Ureter (tissue), 1 donor: Measurements from ENCODE around the gene MAPK1. TPM values are rescaled to one million over a fixed set of nuclear protein-coding genes. Genes with fewer than 3 reads are reported as not detected.
"Not testable (repeated sequence)": the region's sequence is repeated elsewhere in the genome, so short reads cannot be mapped to it uniquely, and the experiment has no call there.

Experiments used
- DNase-seq: peaks from one replicate; pipeline ENCODE4 v3.0.0-alpha.2; 2020; ENCODE audit warnings: low spot score
- total RNA-seq: library from RNA; stranded (reverse); gene quantifications from one replicate; pipeline ENCODE4 v1.2.4, GENCODE V29; 2023
- donor health status: DM: yes; HTN: yes; CAD: no.

Gene MAPK1
- total RNA-seq, 1 donor from 2014 or later: 136 TPM

DNA sequence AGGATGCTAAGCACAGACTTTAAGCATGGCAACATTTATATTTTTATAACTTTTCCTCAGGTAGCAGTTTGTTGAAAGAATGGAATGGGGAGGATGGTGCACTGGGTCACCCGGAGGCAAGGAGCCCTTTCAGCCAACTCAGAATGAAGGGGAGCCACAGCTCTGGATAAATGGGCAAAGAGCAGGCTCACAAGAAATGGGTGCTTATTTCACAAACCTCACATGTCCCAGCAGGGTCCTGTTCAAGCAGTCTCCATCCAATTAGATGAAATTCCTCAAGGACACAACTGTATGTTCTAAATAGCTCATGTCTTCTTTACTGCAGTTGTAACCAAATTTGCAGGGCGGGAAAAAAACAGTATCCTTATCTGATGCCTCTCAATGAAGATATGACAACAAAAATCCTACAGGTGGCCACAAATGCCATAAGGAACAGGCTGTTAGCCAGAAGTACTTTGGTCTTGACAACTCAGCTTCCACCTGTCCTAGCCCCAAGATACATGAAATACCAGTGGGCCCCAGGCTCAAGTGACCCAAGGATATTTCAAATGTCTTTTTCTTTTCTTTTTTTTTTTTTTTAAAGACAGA is 48.2 kb downstream of the MAPK1 start:
- no peak for DNase-seq

DNA sequence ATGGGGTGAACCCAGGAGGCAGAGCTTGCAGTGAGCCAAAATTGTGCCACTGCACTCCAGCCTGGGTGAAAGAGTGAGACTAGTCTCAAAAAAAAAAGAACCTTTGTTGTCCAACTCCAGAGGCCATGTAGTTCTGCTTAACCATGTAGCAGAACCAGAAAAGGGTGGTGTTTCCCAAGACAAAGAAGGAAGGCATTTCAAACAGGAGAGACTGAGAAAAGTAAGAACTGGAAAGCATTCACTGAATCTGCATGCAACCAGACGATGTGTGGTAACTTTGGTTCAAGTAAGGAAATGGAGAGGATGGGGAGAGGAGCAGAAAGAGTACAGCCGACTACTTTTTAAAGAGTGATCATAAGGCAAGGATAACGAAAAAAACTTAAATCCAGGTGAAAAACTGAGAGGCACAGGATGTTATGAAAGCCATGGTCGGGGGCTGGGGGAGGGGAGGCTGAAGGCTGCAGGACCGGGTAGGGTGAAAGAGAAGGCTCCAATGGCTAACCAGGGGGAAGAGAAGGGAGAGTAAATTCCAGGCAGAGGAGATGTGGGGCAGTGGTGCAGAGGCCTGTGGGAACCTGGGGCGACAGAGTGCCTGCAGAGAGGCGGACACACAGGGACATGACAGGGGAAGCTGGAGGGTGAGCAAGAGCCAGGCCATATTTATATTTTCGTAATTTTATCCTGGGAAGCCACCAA is 48.8 kb downstream of the MAPK1 start:
- DNase-seq: no peak

DNA sequence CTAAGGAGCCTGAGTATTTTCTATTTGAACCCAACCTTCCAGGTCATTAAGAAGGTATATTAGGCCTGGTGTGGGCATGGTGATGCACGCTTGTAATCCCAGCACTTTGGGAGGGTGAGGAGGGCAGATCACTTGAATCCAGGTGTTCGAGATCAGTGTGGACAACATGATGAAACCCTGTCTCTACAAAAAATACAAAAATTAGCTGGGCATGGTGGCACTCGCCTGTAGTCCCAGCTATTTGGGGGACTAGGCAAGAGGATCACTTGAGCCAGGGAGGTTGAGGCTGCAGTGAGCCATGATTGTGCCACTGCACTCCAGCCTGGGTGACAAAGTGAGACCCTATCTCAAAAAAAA is 50.0 kb downstream of the MAPK1 start:
- DNase-seq: not testable (repeated sequence)

DNA sequence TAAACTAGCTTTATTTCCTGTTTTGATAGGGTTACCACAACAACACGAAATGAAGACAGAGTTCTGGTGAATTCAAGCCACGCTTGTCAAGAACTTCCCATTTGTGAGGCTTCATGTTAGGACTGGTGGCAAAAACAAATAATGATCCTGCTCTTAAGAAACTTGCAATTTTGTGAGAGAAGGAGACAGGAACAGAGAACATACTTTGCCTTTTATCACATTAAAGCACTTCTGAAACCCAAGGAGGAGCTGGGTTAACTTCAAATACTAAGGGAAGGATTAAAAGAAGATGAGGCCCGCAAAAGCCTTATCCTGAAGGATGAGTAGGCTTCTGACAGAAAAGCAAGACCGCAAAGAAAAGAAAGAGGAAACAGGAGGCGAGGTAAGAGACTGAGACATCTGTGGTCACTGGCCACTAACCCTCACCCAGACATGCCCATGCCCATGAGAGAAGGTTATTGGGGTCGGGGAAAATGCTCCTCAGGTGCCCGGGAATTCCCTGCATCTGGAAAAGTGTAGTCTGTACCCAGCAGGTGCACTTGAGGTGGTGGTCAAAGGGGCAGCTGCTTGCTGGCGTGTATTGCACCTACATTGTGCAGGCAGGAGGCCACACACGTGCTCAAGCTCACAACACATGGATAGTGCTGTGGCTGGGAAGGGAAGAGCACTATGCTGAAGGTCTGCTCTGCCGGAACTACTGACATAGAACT is 50.5 kb downstream of the MAPK1 start:
- DNase-seq: no peak

GRCh38 chr22:21816472-21816786 is 51.0 kb downstream of the MAPK1 start:
- no peak for DNase-seq

DNA sequence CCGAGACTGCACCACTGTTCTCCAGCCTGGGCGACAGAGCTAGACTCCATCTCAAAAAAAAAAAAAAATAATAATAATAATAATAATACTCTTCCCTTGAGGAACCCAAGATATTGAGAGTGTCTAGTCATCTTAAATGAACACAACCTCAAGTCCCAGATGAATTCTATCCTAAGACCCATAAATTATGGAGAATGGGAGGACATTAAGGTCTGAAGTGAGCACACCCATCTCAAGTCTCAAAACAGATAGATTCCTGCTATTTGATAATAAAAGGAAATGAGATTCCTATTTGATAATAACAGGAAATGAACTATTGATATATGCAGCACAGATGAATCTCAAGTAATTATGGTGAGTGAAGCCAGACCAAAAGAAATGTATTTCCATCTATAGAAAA is 51.5 kb downstream of the MAPK1 start:
- no peak for DNase-seq

- no peak for DNase-seq
Observed at GRCh38 chr22:21815357-21815756, 52.1 kb downstream of the MAPK1 start.

- DNase-seq: no peak
Observed at GRCh38 chr22:21811982-21812381, 55.5 kb downstream of the MAPK1 start.

DNA sequence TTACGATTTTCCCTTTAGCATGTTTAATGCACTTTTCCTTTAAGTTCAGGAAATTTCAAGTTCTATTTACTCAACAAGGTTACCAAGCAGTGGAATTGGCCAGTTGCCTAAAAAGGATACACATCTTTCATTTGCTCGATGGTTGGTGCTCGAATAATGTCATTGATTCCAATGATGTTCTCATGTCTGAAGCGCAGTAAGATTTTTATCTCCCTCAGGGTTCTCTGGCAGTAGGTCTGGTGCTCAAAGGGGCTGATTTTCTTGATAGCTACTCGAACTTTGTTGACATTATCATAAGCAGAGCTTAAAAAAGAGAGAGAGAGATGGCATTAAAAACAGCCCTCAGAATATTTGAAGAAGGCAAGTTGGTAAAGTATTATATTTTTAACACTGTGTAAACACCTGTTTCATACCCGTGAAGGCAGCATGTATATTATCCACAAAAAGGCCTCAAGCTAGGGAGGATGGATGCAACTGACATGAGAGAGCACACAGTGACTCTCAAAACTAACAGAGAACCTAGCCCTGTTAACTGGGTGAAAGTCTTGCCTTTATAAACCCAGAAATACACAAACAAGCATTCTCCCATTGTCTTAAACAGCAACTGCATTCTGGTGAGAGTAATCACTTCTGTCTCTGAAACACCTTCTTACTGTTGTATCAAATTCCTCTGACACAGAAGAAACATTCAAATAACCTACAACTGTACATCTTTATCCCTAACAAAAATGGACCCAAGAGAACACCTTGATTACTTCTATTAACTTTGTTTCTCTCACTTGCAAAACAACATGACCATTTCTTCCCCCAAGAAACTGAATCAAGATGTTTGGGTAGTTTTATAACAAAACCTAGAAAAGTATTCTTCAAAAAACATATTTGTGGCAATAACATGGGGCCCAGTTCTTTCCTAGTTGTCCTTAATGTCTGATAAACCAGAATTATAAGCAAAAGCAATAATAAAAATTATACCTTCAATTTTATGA is 59.6 kb downstream of the MAPK1 start:
- no peak for DNase-seq

DNA sequence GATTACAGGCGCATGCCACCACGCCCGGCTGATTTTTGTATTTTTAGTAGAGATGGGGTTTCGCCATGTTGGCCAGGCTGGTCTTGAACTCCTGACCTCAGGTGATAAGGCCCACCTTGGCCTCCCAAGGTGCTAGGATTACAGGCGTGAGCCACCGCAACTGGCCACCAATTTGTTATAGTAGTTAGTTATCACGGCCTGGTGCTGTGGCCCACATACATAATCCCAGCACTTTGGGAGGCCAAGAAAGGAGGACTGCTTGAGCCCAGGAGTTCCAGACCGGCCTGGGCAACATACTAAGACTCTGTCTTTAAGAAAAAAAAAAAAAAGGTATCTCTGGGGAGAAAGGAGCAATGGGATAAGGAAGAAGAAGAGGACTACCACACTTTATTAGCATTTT is 62.1 kb downstream of the MAPK1 start:
- not testable (repeated sequence) for DNase-seq

DNA sequence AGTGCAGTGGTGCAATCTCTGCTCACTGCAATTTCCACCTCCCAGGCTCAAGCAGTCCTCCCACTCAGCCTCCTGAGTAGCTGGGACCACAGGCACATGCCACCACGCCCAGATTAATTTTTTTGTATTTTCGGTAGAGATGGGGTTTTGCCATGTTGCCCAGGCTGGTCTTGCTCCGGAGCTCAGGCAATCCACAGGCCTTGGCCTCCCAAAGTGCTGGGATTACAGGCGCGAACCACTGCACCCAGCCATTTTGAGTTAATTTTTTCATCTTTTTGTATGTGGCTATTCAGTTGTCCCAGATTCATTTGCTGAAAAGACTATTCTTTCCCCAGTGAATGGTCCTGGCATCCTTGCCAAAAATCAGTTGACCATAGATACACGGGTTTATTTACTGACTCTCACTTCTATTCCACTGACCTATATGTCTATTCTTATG is 63.6 kb downstream of the MAPK1 start:
- no peak for DNase-seq

- no peak for DNase-seq
Observed at GRCh38 chr22:21802673-21803072, 64.8 kb downstream of the MAPK1 start.

- DNase-seq: no peak
Observed at GRCh38 chr22:21802056-21802455, 65.4 kb downstream of the MAPK1 start.

- not testable (repeated sequence) for DNase-seq
Observed at GRCh38 chr22:21801304-21801644, 66.2 kb downstream of the MAPK1 start.

- no peak for DNase-seq
Observed at GRCh38 chr22:21800552-21801303, 66.7 kb downstream of the MAPK1 start.

GRCh38 chr22:21797444-21798221 is 69.8 kb downstream of the MAPK1 start:
- DNase-seq: no peak

- DNase-seq: no peak
Observed at GRCh38 chr22:21796863-21797262, 70.6 kb downstream of the MAPK1 start.

- no peak for DNase-seq
Observed at GRCh38 chr22:21796231-21796630, 71.2 kb downstream of the MAPK1 start.

DNA sequence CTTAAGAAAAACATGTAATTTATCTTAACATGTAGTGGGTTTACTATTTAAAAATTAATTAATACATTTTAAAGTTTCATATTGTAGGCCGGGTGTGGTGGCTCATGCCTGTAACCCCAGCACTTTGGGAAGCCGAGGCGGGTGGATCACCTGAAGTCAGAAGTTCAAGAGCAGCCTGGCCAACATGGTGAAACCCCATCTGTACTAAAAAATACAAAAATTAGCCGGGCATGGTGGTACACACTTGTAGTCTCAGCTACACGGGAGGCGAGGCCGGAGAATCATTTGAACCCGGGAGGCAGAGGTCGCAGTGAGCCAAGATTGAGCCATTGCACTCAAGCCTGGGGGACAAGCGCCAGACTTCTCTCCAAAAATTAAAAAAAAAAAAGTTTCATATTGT is 73.7 kb downstream of the MAPK1 start:
- not testable (repeated sequence) for DNase-seq
